Smooth muscle cell (in vitro differentiated cells): ENCODE results near the gene TNIP1. TPM values are rescaled to one million over a fixed set of nuclear protein-coding genes. Genes with fewer than 3 reads are reported as not detected.

Experiments used
- DNase-seq: peaks from one replicate; lab custom pipeline; 2025; ENCODE audit not compliant: unreplicated experiment; lab: John Stamatoyannopoulos, UW
- H2AFZ ChIP-seq: fragments of 200-600 bp; sonication (generic); 2 replicates; pipeline ENCODE4 v1.6.0; 2016; ENCODE audit warnings: antibody characterized with exemption, low read depth, mild to moderate bottlenecking
- H3F3A ChIP-seq: fragments of 200-600 bp; sonication (generic); 2 replicates; pipeline ENCODE4 v1.6.0; 2017; ENCODE audit warnings: antibody characterized with exemption, low read depth
- H3K27ac ChIP-seq: fragments of 200-600 bp; sonication (generic); 2 replicates; pipeline ENCODE4 v1.5.1; 2016; ENCODE audit warnings: low read depth, mild to moderate bottlenecking
- H3K27me3 ChIP-seq: fragments of 200-600 bp; sonication (generic); 2 replicates; pipeline ENCODE4 v1.6.1; 2016; ENCODE audit warnings: low read depth, mild to moderate bottlenecking
- H3K36me3 ChIP-seq: fragments of 200-600 bp; sonication (generic); 2 replicates; pipeline ENCODE4 v1.5.1; 2016; ENCODE audit warnings: low read depth
- H3K4me1 ChIP-seq: fragments of 200-600 bp; sonication (generic); 2 replicates; pipeline ENCODE4 v1.5.1; 2016; ENCODE audit warnings: low read depth
- H3K4me2 ChIP-seq: fragments of 200-600 bp; sonication (generic); 2 replicates; pipeline ENCODE4 v1.6.0; 2016; ENCODE audit warnings: mild to moderate bottlenecking
- H3K4me3 ChIP-seq: fragments of 200-600 bp; sonication (generic); 2 replicates; pipeline ENCODE4 v1.5.1; 2016; ENCODE audit warnings: mild to moderate bottlenecking
- H3K79me2 ChIP-seq: fragments of 200-600 bp; sonication (generic); 2 replicates; pipeline ENCODE4 v1.6.0; 2016; ENCODE audit warnings: low read depth, mild to moderate bottlenecking
- H3K9ac ChIP-seq: fragments of 200-600 bp; sonication (generic); 2 replicates; pipeline ENCODE4 v1.6.0; 2016; ENCODE audit warnings: low read depth
- H3K9me3 ChIP-seq: fragments of 200-600 bp; sonication (generic); replicated peaks from 2 replicates; pipeline ENCODE4 v1.5.1; 2016; ENCODE audit warnings: low read depth
- H4K20me1 ChIP-seq: fragments of 200-600 bp; sonication (generic); 2 replicates; pipeline ENCODE4 v1.6.0; 2016; ENCODE audit warnings: low read depth
- CTCF ChIP-seq: fragments of 200-600 bp; sonication (generic); IDR thresholded peaks from 2 replicates; pipeline ENCODE4 v1.5.1; 2017; ENCODE audit warnings: borderline replicate concordance, mild to moderate bottlenecking, antibody characterized with exemption; ENCODE audit not compliant: insufficient read depth, poor library complexity, severe bottlenecking
- WGBS: methylation state at CpG from one replicate; pipeline ENCODE4 v1.1.7; 2016; ENCODE audit warnings: low lambda C conversion rate; 5-methylcytosine and 5-hydroxymethylcytosine counted together
- polyA plus RNA-seq: library from polyadenylated mRNA; unstranded; fragments of >200 nt; fragmentation: Nextera tagmentation; extraction: Ambion mirVana; gene quantifications from 2 replicates; pipeline ENCODE4 v1.2.1, GENCODE V29; 2016
- total RNA-seq: library from RNA; depleted of rRNA; stranded (reverse); fragments of >200 nt; gene quantifications from 2 replicates; pipeline ENCODE4 v1.2.3, GENCODE V29; 2014

TNIP1 gene
- total and polyA plus RNA-seq, 2 experiments from 2014 or later, result 51.4 to 73.7 TPM

GRCh38 chr5:151028717-151029116 lies 52.1 kb downstream of the TNIP1 start:
- no peaks in the 10 kb centered on the region for H4K20me1 ChIP-seq
- 96% methylated on average over 8 of the region's 8 CpGs for WGBS
- H3K27me3 ChIP-seq, result no peaks in the 10 kb centered on the region
- H3K36me3 ChIP-seq, result no peaks in the 10 kb centered on the region
- no peak for DNase-seq
- no peak overlapping the region for H3K27ac ChIP-seq
- no peaks in the 10 kb centered on the region for H3K9me3 ChIP-seq
- H3F3A ChIP-seq, result no peaks in the 10 kb centered on the region
- H3K4me1 ChIP-seq, result no peaks in the 10 kb centered on the region
- H2AFZ ChIP-seq, result no peak overlapping the region
- H3K4me2 ChIP-seq, result no peak overlapping the region
- no peak overlapping the region for H3K4me3 ChIP-seq
- no peak for TF ChIP-seq CTCF
- H3K9ac ChIP-seq, result no peak overlapping the region
- H3K79me2 ChIP-seq, result no peaks in the 10 kb centered on the region

GRCh38 chr5:151027961-151028479 lies 52.8 kb downstream of the TNIP1 start:
- H3K36me3 ChIP-seq, result no peaks in the 10 kb centered on the region
- 92% methylated on average over 11 of the region's 11 CpGs for WGBS
- no peak overlapping the region for H2AFZ ChIP-seq
- TF ChIP-seq CTCF, result no peak
- no peaks in the 10 kb centered on the region for H3K9me3 ChIP-seq
- no peaks in the 10 kb centered on the region for H4K20me1 ChIP-seq
- no peaks in the 10 kb centered on the region for H3K4me1 ChIP-seq
- H3K27me3 ChIP-seq, result no peaks in the 10 kb centered on the region
- no peaks in the 10 kb centered on the region for H3K79me2 ChIP-seq
- no peak overlapping the region for H3K4me2 ChIP-seq
- H3K4me3 ChIP-seq, result no peak overlapping the region
- H3F3A ChIP-seq, result no peaks in the 10 kb centered on the region
- no peak overlapping the region for H3K27ac ChIP-seq
- no peak for DNase-seq
- no peak overlapping the region for H3K9ac ChIP-seq

- over 99% methylated on average over 7 of the region's 7 CpGs for WGBS
- TF ChIP-seq CTCF, result no peak
- no peak overlapping the region for H2AFZ ChIP-seq
- H3K36me3 ChIP-seq, result no peaks in the 10 kb centered on the region
- H4K20me1 ChIP-seq, result no peaks in the 10 kb centered on the region
- no peak overlapping the region for H3K4me2 ChIP-seq
- no peak overlapping the region for H3K9ac ChIP-seq
- H3K9me3 ChIP-seq, result no peaks in the 10 kb centered on the region
- H3K4me3 ChIP-seq, result no peak overlapping the region
- H3K4me1 ChIP-seq, result no peaks in the 10 kb centered on the region
- no peak for DNase-seq
- no peaks in the 10 kb centered on the region for H3K79me2 ChIP-seq
- H3F3A ChIP-seq, result no peaks in the 10 kb centered on the region
- no peaks in the 10 kb centered on the region for H3K27me3 ChIP-seq
- H3K27ac ChIP-seq, result no peak overlapping the region
Observed at GRCh38 chr5:151026679-151027078, 54.2 kb downstream of the TNIP1 start.

- Histone ChIP-seq H3K4me1 (no peaks in the 10 kb centered on the region), H3K27me3 (no peaks in the 10 kb centered on the region), H3K9ac (no peak overlapping the region), H3K27ac (no peak overlapping the region), H2AFZ (no peak overlapping the region), H3K4me3 (no peak overlapping the region), H3K36me3 (no peaks in the 10 kb centered on the region), H4K20me1 (no peaks in the 10 kb centered on the region), H3K4me2 (no peak overlapping the region), H3K9me3 (no peaks in the 10 kb centered on the region), H3K79me2 (no peaks in the 10 kb centered on the region), H3F3A (no peaks in the 10 kb centered on the region)
- 95% methylated on average over 9 of the region's 9 CpGs for WGBS
- no peak for DNase-seq
- no peak for TF ChIP-seq CTCF
Observed at GRCh38 chr5:151026088-151026487, 54.7 kb downstream of the TNIP1 start.
